ENCODE measurements around the gene KIAA1328. TPM values are rescaled to one million over a fixed set of nuclear protein-coding genes. Genes with fewer than 3 reads are reported as not detected.

The KIAA1328 gene
- total RNA-seq, 1 experiment from 2014 or later, result 10.2 TPM

DNA sequence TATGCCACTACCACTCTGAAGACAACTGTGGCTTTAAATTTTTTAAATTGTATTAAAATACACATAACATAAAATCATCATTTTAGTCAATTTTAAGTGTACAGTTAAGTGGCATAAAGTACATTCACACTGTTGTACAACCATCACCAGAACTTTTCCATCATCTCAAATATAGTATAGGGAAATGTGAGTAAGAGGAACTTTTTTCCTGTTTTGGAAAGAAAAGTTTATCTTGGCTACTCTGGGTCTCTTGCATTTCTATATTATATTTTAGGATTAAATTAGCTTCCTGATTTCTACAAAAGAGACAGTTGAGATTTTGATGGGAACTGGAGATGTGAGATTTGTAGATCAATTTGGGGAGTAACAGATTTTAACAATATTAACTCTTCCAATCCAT is 3.4 kb upstream of the KIAA1328 start:
- DNase-seq, result no peak
- H3K36me3 Mint-ChIP-seq (ENCODE audit: insufficient read depth, unreplicated experiment), result peaks cover 29% of the 10 kb centered on the region
- H3K9me3 Mint-ChIP-seq (ENCODE audit: low read depth, unreplicated experiment), result no peaks in the 10 kb centered on the region
- CTCF ChIA-PET, result no interaction called here
- H3K4me3 Mint-ChIP-seq (ENCODE audit: low read depth, unreplicated experiment), result no peak overlapping the region
- H3K27ac Mint-ChIP-seq (ENCODE audit: unreplicated experiment), result no peak overlapping the region
- peaks cover 27% of the 10 kb centered on the region for H3K4me1 Mint-ChIP-seq (ENCODE audit: low read depth, unreplicated experiment)
- intact Hi-C loops (cut with micrococcal nuclease; ENCODE audit: unreplicated experiment), result no loop called here
- no TSS peak for BruUV-seq (replicated peaks)
- TF ChIP-seq, protein P1, sequence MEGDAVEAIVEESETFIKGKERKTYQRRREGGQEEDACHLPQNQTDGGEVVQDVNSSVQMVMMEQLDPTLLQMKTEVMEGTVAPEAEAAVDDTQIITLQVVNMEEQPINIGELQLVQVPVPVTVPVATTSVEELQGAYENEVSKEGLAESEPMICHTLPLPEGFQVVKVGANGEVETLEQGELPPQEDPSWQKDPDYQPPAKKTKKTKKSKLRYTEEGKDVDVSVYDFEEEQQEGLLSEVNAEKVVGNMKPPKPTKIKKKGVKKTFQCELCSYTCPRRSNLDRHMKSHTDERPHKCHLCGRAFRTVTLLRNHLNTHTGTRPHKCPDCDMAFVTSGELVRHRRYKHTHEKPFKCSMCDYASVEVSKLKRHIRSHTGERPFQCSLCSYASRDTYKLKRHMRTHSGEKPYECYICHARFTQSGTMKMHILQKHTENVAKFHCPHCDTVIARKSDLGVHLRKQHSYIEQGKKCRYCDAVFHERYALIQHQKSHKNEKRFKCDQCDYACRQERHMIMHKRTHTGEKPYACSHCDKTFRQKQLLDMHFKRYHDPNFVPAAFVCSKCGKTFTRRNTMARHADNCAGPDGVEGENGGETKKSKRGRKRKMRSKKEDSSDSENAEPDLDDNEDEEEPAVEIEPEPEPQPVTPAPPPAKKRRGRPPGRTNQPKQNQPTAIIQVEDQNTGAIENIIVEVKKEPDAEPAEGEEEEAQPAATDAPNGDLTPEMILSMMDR (IDR thresholded peaks at IDR 0.05; ENCODE audit: unreplicated experiment), result no peak
- H3K27me3 Mint-ChIP-seq (ENCODE audit: unreplicated experiment), result no peaks in the 10 kb centered on the region

DNA sequence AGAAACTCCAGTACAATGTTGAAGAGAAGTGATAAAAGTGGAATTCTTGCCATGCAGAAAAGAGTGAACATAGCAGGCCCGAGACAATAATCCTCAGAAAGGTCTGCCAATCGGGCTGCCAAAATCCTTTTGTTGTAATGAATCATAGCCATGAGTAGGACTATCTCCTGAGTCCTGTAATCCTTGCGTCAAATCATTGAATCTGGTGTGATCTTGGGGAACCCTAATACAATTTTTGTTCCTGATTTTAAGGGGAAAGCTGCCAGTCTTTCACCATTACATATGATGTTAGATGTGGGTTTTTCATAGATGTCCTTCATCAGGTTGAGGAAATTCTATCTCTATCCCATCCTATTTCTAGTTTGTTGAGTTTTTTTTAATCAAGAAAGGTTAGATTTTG is 2.4 kb upstream of the KIAA1328 start:
- H3K4me1 Mint-ChIP-seq (ENCODE audit: low read depth, unreplicated experiment), result peaks cover 32% of the 10 kb centered on the region
- CTCF ChIA-PET, result interaction anchor here (0.5 kb wide), 1 partner anchor 529 kb away, joined by 3 read pairs; the partner anchor contains the start of gene FHOD3
- H3K27ac Mint-ChIP-seq (ENCODE audit: unreplicated experiment), result no peak overlapping the region
- H3K9me3 Mint-ChIP-seq (ENCODE audit: low read depth, unreplicated experiment), result no peaks in the 10 kb centered on the region
- BruUV-seq (replicated peaks), result no TSS peak
- H3K4me3 Mint-ChIP-seq (ENCODE audit: low read depth, unreplicated experiment), result no peak overlapping the region
- TF ChIP-seq, protein P1 (IDR thresholded peaks at IDR 0.05; ENCODE audit: unreplicated experiment), result no peak
- intact Hi-C loops (cut with micrococcal nuclease; ENCODE audit: unreplicated experiment), result no loop called here
- DNase-seq, result no peak
- no peaks in the 10 kb centered on the region for H3K27me3 Mint-ChIP-seq (ENCODE audit: unreplicated experiment)
- peaks cover 29% of the 10 kb centered on the region for H3K36me3 Mint-ChIP-seq (ENCODE audit: insufficient read depth, unreplicated experiment)

DNA sequence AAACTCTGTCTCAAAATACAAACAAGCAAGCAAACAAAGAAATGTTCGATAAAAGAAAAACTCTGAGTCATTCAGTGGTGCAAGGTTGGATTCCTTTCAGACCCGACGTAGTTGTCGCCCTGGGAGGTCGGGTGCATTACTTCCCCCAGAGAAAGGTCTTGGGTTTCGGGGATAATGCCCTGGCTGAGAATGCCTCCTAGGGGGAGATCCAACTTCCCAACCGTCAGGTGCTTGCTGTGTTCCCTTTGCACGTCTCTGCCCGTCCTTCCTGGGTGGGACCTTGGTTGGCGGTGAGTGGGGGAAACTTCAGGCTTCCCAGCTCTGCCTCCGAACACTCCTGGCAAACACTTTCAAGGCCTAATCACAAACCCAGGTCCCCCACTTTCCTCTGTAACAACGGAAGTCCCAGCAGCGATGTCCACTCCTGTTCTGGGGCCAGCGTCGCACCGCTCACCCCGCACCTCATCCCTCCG is 734 bp upstream of the KIAA1328 start:
- peak; percentile 42 for DNase-seq
- Mint-ChIP-seq H3K9me3 (ENCODE audit: low read depth, unreplicated experiment) (no peaks in the 10 kb centered on the region), H3K27me3 (ENCODE audit: unreplicated experiment) (no peaks in the 10 kb centered on the region), H3K4me1 (ENCODE audit: low read depth, unreplicated experiment) (peaks cover 32% of the 10 kb centered on the region), H3K4me3 (ENCODE audit: low read depth, unreplicated experiment) (peak overlapping the region; percentile 95), H3K36me3 (ENCODE audit: insufficient read depth, unreplicated experiment) (peaks cover 29% of the 10 kb centered on the region), H3K27ac (ENCODE audit: unreplicated experiment) (peak overlapping the region; percentile 91)
- CTCF ChIA-PET, result interaction anchor here (0.6 to 1.7 kb wide), 3 partner anchors 57 to 79 kb away, joined by 3 to 8 read pairs (median 3); no protein-coding TSS in a partner anchor
- intact Hi-C loops (cut with micrococcal nuclease; ENCODE audit: unreplicated experiment), result no loop called here
- TF ChIP-seq, protein P1 (IDR thresholded peaks at IDR 0.05; ENCODE audit: unreplicated experiment), result no peak
- BruUV-seq (replicated peaks), result no TSS peak

DNA sequence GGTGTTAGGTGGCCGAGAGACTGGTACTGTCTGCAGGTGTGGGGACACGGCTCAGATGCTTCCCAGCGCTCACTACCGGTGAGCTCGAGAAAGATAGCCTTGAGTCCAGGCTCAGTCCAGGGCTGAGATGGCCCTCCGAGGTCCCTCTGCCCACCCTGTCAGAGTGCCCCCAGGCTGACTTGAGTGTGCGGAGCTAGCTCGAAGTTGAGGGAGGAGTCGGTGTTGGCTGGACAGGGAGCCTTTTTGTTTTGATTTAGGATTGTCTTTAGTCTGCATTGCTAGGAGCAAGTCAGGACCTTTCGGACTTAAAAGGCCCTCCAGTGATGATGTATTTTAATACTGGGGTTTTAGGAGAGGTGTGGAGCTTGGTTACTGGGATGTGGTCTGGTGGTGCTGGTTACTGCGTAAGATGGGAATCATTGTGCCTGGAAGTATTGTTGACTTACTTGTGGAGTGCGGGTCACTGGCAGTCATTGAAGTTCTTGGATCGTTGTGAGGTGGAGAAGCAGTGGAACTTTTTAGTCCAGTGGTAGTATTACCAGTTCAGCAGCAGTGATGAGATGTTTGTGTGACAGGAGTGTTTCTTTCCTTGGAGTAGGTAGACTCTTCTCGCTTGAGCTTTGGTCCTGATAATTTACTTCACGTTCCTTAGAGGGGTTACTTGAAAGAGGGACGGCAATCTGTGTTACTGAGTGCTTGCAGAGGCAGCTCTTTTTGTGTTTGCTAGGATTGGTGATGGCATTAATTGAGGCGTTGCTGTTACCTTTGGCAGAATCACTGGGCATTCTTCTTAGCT is 633 bp downstream of the KIAA1328 start:
- CTCF ChIA-PET, result interaction anchor here (0.6 to 1.7 kb wide), 5 partner anchors 70 to 1721 kb away, joined by 3 to 8 read pairs (median 3); no protein-coding TSS in a partner anchor
- TF ChIP-seq, protein P1 (IDR thresholded peaks at IDR 0.05; ENCODE audit: unreplicated experiment), result no peak
- Mint-ChIP-seq H3K4me1 (ENCODE audit: low read depth, unreplicated experiment) (peaks cover 32% of the 10 kb centered on the region), H3K27ac (ENCODE audit: unreplicated experiment) (peak overlapping the region; percentile 91), H3K4me3 (ENCODE audit: low read depth, unreplicated experiment) (peak overlapping the region; percentile 95), H3K27me3 (ENCODE audit: unreplicated experiment) (no peaks in the 10 kb centered on the region), H3K36me3 (ENCODE audit: insufficient read depth, unreplicated experiment) (peaks cover 29% of the 10 kb centered on the region), H3K9me3 (ENCODE audit: low read depth, unreplicated experiment) (no peaks in the 10 kb centered on the region)
- BruUV-seq (replicated peaks), result no TSS peak
- intact Hi-C loops (cut with micrococcal nuclease; ENCODE audit: unreplicated experiment), result loop anchor here (5.0 to 10.0 kb wide), 2 partner anchors 68 to 425 kb away; no protein-coding TSS in a partner anchor
- DNase-seq, result no peak

Data from Calu3 (cell line).